ENCODE data around the gene NLE1. TPM values are rescaled to one million over a fixed set of nuclear protein-coding genes. Genes with fewer than 3 reads are reported as not detected.
A peak's percentile ranks its signal among the peaks of the same experiment; 100 is the strongest.

Gene NLE1
- polyA plus RNA-seq (2011; rRNA removed) = 10.5 and 14.0 TPM in 2 replicates
- polyA minus RNA-seq (2011; rRNA and poly(A)+ RNA removed) = 17.1 and 18.3 TPM in 2 replicates

GRCh38 chr17:35141681-35142466, at the start of gene NLE1:
Gene NLE1, minus strand, starts transcription at chr17:35142303. Its CDS starts 28 bp downstream, at chr17:35142275.
- Histone ChIP-seq H3K9me3 (ENCODE audit: control insufficient read depth, insufficient read depth, low read length) (peaks cover 3% of the 10 kb centered on the region; the same call in 1 of the 2 replicates), H3K27me3 (ENCODE audit: control insufficient read depth, insufficient read depth, low read length) (peaks cover under 1% of the 10 kb centered on the region), H3K27ac (ENCODE audit: low read depth, low read length) (no peak within 1 kb of the TSS), H3K4me3 (ENCODE audit: low read depth, low read length) (peak within 1 kb of the TSS; percentile 97)
- DNase-seq (ENCODE audit: low read depth, low spot score) = peak; percentile 44
- peak; percentile 90 for TF ChIP-seq CTCF (IDR thresholded peaks at IDR 0.05; ENCODE audit: low read depth, low read length)
- ChIA-PET POLR2A (interaction anchor here (0.8 to 1.1 kb wide), 3 partner anchors 11 to 14 kb away, joined by 4 to 13 read pairs (median 5); no protein-coding TSS in a partner anchor), CTCF (interaction anchor here (0.5 to 1.9 kb wide), 15 partner anchors 10 to 720 kb away, joined by 3 to 10 read pairs (median 4); no protein-coding TSS in a partner anchor)

- Histone ChIP-seq H3K27me3 (ENCODE audit: control insufficient read depth, insufficient read depth, low read length) (no peaks in the 10 kb centered on the region), H3K9me3 (ENCODE audit: control insufficient read depth, insufficient read depth, low read length) (no peaks in the 10 kb centered on the region; the same call in 1 of the 2 replicates), H3K4me3 (ENCODE audit: low read depth, low read length) (no peak overlapping the region), H3K27ac (ENCODE audit: low read depth, low read length) (no peak overlapping the region)
- CTCF ChIA-PET = no interaction called here
- POLR2A ChIA-PET = no interaction called here
- TF ChIP-seq CTCF (IDR thresholded peaks at IDR 0.05; ENCODE audit: low read depth, low read length) = no peak
- DNase-seq (ENCODE audit: low read depth, low spot score) = no peak
Observed at GRCh38 chr17:35191001-35191695, 49.0 kb upstream of the NLE1 start.

- H3K9me3 ChIP-seq (ENCODE audit: control insufficient read depth, insufficient read depth, low read length) = no peaks in the 10 kb centered on the region
- H3K4me3 ChIP-seq (ENCODE audit: low read depth, low read length) = no peak overlapping the region
- H3K27me3 ChIP-seq (ENCODE audit: control insufficient read depth, insufficient read depth, low read length) = no peaks in the 10 kb centered on the region
- ChIA-PET POLR2A (no interaction called here), CTCF (no interaction called here)
- TF ChIP-seq CTCF (IDR thresholded peaks at IDR 0.05; ENCODE audit: low read depth, low read length) = no peak
- no peak overlapping the region for H3K27ac ChIP-seq (ENCODE audit: low read depth, low read length)
- DNase-seq (ENCODE audit: low read depth, low spot score) = no peak
Observed at GRCh38 chr17:35189291-35189690, 47.2 kb upstream of the NLE1 start.

- POLR2A ChIA-PET = no interaction called here
- Histone ChIP-seq H3K9me3 (ENCODE audit: control insufficient read depth, insufficient read depth, low read length) (no peaks in the 10 kb centered on the region), H3K27ac (ENCODE audit: low read depth, low read length) (no peak overlapping the region), H3K27me3 (ENCODE audit: control insufficient read depth, insufficient read depth, low read length) (peaks cover 2% of the 10 kb centered on the region), H3K4me3 (ENCODE audit: low read depth, low read length) (no peak overlapping the region)
- CTCF ChIA-PET = no interaction called here
- no peak for TF ChIP-seq CTCF (IDR thresholded peaks at IDR 0.05; ENCODE audit: low read depth, low read length)
- DNase-seq (ENCODE audit: low read depth, low spot score) = no peak
Observed at GRCh38 chr17:35188111-35188510, 46.0 kb upstream of the NLE1 start.

- TF ChIP-seq CTCF (IDR thresholded peaks at IDR 0.05; ENCODE audit: low read depth, low read length) = no peak
- Histone ChIP-seq H3K4me3 (ENCODE audit: low read depth, low read length) (no peak overlapping the region), H3K27ac (ENCODE audit: low read depth, low read length) (no peak overlapping the region), H3K27me3 (ENCODE audit: control insufficient read depth, insufficient read depth, low read length) (peaks cover 4% of the 10 kb centered on the region), H3K9me3 (ENCODE audit: control insufficient read depth, insufficient read depth, low read length) (no peaks in the 10 kb centered on the region)
- DNase-seq (ENCODE audit: low read depth, low spot score) = no peak
- CTCF ChIA-PET = no interaction called here
- POLR2A ChIA-PET = no interaction called here
Observed at GRCh38 chr17:35187481-35187880, 45.4 kb upstream of the NLE1 start.
